Activated T-cell treated with anti-CD3 and anti-CD28 coated beads, Interleukin-2, amount 50 U/mL, for 24 hours (primary cell): ENCODE data around the gene TNFRSF6B.
A peak's percentile ranks its signal among the peaks of the same experiment; 100 is the strongest.

Source experiments
- DNase-seq: peaks from one replicate; pipeline ENCODE4 v3.0.0-alpha.2; 2020
- H3K27ac Mint-ChIP-seq: 2 replicates; pipeline ENCODE4 v1.8.0; 2020; ENCODE audit warnings: mild to moderate bottlenecking, mixed read lengths
- H3K27me3 Mint-ChIP-seq: 2 replicates; pipeline ENCODE4 v1.8.0; 2020; ENCODE audit warnings: mixed read lengths
- H3K36me3 Mint-ChIP-seq: 2 replicates; pipeline ENCODE4 v1.8.0; 2020; ENCODE audit warnings: low read depth, mixed read lengths
- H3K4me1 Mint-ChIP-seq: 2 replicates; pipeline ENCODE4 v1.8.0; 2020; ENCODE audit warnings: low read depth, mixed read lengths
- H3K4me3 Mint-ChIP-seq: 2 replicates; pipeline ENCODE4 v1.8.0; 2020; ENCODE audit warnings: mild to moderate bottlenecking, moderate library complexity, mixed read lengths
- H3K9me3 Mint-ChIP-seq: 2 replicates; pipeline ENCODE4 v1.8.0; 2020; ENCODE audit warnings: mixed read lengths

TNFRSF6B gene

GRCh38 chr20:63737695-63737944 is 41.2 kb downstream of the TNFRSF6B start:
- no peak overlapping the region for H3K27ac Mint-ChIP-seq
- H3K4me1 Mint-ChIP-seq = peaks cover 29% of the 10 kb centered on the region
- DNase-seq = no peak
- no peaks in the 10 kb centered on the region for H3K27me3 Mint-ChIP-seq
- peak overlapping the region; percentile 64 for H3K4me3 Mint-ChIP-seq
- H3K9me3 Mint-ChIP-seq = no peaks in the 10 kb centered on the region
- peaks cover 33% of the 10 kb centered on the region for H3K36me3 Mint-ChIP-seq

- Mint-ChIP-seq H3K4me3 (peak overlapping the region; percentile 23), H3K36me3 (peaks cover 33% of the 10 kb centered on the region), H3K9me3 (no peaks in the 10 kb centered on the region), H3K27ac (no peak overlapping the region), H3K4me1 (peaks cover 29% of the 10 kb centered on the region), H3K27me3 (no peaks in the 10 kb centered on the region)
- peak; percentile 68 for DNase-seq
These were observed 41.7 kb downstream of the TNFRSF6B start for GRCh38 chr20:63737945-63738686.

- no peaks in the 10 kb centered on the region for H3K9me3 Mint-ChIP-seq
- no peak overlapping the region for H3K27ac Mint-ChIP-seq
- H3K4me3 Mint-ChIP-seq = peak overlapping the region; percentile 23
- peaks cover 33% of the 10 kb centered on the region for H3K36me3 Mint-ChIP-seq
- H3K4me1 Mint-ChIP-seq = peaks cover 29% of the 10 kb centered on the region
- DNase-seq = peak; percentile 59
- H3K27me3 Mint-ChIP-seq = no peaks in the 10 kb centered on the region
These were observed 42.3 kb downstream of the TNFRSF6B start for GRCh38 chr20:63738687-63739129.

- Mint-ChIP-seq H3K27ac (no peak within 1 kb of the TSS), H3K36me3 (peaks cover 28% of the 10 kb centered on the region)
These were observed 42.9 kb downstream of the TNFRSF6B start, which contains the start of gene SLC2A4RG for GRCh38 chr20:63739130-63740069. SLC2A4RG (plus strand) TSS chr20:63739776; CDS start chr20:63739913, 137 bp downstream.

GRCh38 chr20:63740070-63740626 is 43.7 kb downstream of the TNFRSF6B start:
- Mint-ChIP-seq H3K9me3 (no peaks in the 10 kb centered on the region), H3K4me3 (peak overlapping the region; percentile 59), H3K27ac (no peak overlapping the region), H3K36me3 (peaks cover 24% of the 10 kb centered on the region), H3K4me1 (peaks cover 25% of the 10 kb centered on the region), H3K27me3 (no peaks in the 10 kb centered on the region)
- peak; percentile 69 for DNase-seq

More at GRCh38 chr20:63739130-63740069, 42.9 kb downstream of the TNFRSF6B start, which contains the start of gene SLC2A4RG:
- peak; percentile 75 for DNase-seq
- Mint-ChIP-seq H3K9me3 (no peaks in the 10 kb centered on the region), H3K4me1 (peaks cover 25% of the 10 kb centered on the region), H3K27me3 (no peaks in the 10 kb centered on the region), H3K4me3 (peak within 1 kb of the TSS; percentile 59)

- Mint-ChIP-seq H3K27ac (no peak overlapping the region), H3K4me3 (peak overlapping the region; percentile 59), H3K4me1 (peaks cover 19% of the 10 kb centered on the region), H3K36me3 (peaks cover 17% of the 10 kb centered on the region), H3K27me3 (no peaks in the 10 kb centered on the region), H3K9me3 (no peaks in the 10 kb centered on the region)
- DNase-seq = peak; percentile 61
These were observed 44.3 kb downstream of the TNFRSF6B start for GRCh38 chr20:63740627-63741353.

GRCh38 chr20:63741354-63741675 is 44.9 kb downstream of the TNFRSF6B start:
- no peak for DNase-seq
- H3K4me3 Mint-ChIP-seq = no peak overlapping the region
- peaks cover 14% of the 10 kb centered on the region for H3K4me1 Mint-ChIP-seq
- H3K27ac Mint-ChIP-seq = no peak overlapping the region
- no peaks in the 10 kb centered on the region for H3K27me3 Mint-ChIP-seq
- no peaks in the 10 kb centered on the region for H3K9me3 Mint-ChIP-seq
- H3K36me3 Mint-ChIP-seq = peaks cover 12% of the 10 kb centered on the region

- Mint-ChIP-seq H3K36me3 (peaks cover 8% of the 10 kb centered on the region), H3K27ac (no peak overlapping the region), H3K4me1 (peaks cover 9% of the 10 kb centered on the region), H3K9me3 (no peaks in the 10 kb centered on the region), H3K27me3 (no peaks in the 10 kb centered on the region), H3K4me3 (no peak overlapping the region)
- no peak for DNase-seq
These were observed 45.4 kb downstream of the TNFRSF6B start for GRCh38 chr20:63741676-63742380.

- H3K9me3 Mint-ChIP-seq = no peaks in the 10 kb centered on the region
- no peak overlapping the region for H3K27ac Mint-ChIP-seq
- H3K4me3 Mint-ChIP-seq = no peak overlapping the region
- peaks cover 5% of the 10 kb centered on the region for H3K4me1 Mint-ChIP-seq
- H3K36me3 Mint-ChIP-seq = peaks cover 6% of the 10 kb centered on the region
- H3K27me3 Mint-ChIP-seq = no peaks in the 10 kb centered on the region
- DNase-seq = no peak
These were observed 46.1 kb downstream of the TNFRSF6B start for GRCh38 chr20:63742381-63743024.

- no peak overlapping the region for H3K27ac Mint-ChIP-seq
- no peak overlapping the region for H3K4me3 Mint-ChIP-seq
- peaks cover 2% of the 10 kb centered on the region for H3K4me1 Mint-ChIP-seq
- H3K36me3 Mint-ChIP-seq = peaks cover 6% of the 10 kb centered on the region
- H3K9me3 Mint-ChIP-seq = no peaks in the 10 kb centered on the region
- DNase-seq = no peak
- no peaks in the 10 kb centered on the region for H3K27me3 Mint-ChIP-seq
These were observed 46.9 kb downstream of the TNFRSF6B start for GRCh38 chr20:63743210-63743970.

- DNase-seq = no peak
- Mint-ChIP-seq H3K27me3 (no peaks in the 10 kb centered on the region), H3K9me3 (no peaks in the 10 kb centered on the region), H3K27ac (no peak overlapping the region), H3K36me3 (peaks cover 6% of the 10 kb centered on the region), H3K4me1 (peaks cover 2% of the 10 kb centered on the region), H3K4me3 (no peak overlapping the region)
These were observed 47.7 kb downstream of the TNFRSF6B start for GRCh38 chr20:63744158-63744557.

- DNase-seq = no peak
- Mint-ChIP-seq H3K4me3 (no peak overlapping the region), H3K27ac (peak overlapping the region; percentile 14), H3K9me3 (no peaks in the 10 kb centered on the region), H3K36me3 (peaks cover 6% of the 10 kb centered on the region), H3K27me3 (no peaks in the 10 kb centered on the region), H3K4me1 (peaks cover 5% of the 10 kb centered on the region)
These were observed 48.3 kb downstream of the TNFRSF6B start for GRCh38 chr20:63744574-63745423.
